Liver (tissue), 9 donors: Measurements from ENCODE around the gene C4A. TPM values are rescaled to one million over a fixed set of nuclear protein-coding genes. Genes with fewer than 3 reads are reported as not detected.
"Not testable (repeated sequence)": the region's sequence is repeated elsewhere in the genome, so short reads cannot be mapped to it uniquely, and the experiment has no call there.

ENCODE experiments used
- DNase-seq: peaks from one replicate; pipeline ENCODE4 v3.0.0-alpha.2; 2017; ENCODE audit warnings: low spot score
- H3K27ac ChIP-seq, 2 donors: one replicate each; pipeline ENCODE4 v1.7.0; 2013; ENCODE audit warnings: inconsistent platforms in 2 of 2, low read length in 2 of 2, control low read depth in 1 of 2, low read depth in 1 of 2, mild to moderate bottlenecking in 1 of 2
- H3K27me3 ChIP-seq, 4 donors: one replicate each; pipeline versions ENCODE4 v1.6.1 to v1.7.0; 2013; ENCODE audit warnings: low read length in 3 of 4, inconsistent platforms in 1 of 4, mild to moderate bottlenecking in 1 of 4, moderate library complexity in 1 of 4; ENCODE audit not compliant: control insufficient read depth in 4 of 4, insufficient read depth in 4 of 4
- H3K36me3 ChIP-seq, 4 donors: one replicate each; pipeline versions ENCODE4 v1.6.1 to v1.7.0; 2013; ENCODE audit warnings: low read length in 3 of 4, mild to moderate bottlenecking in 3 of 4, low read depth in 1 of 4, moderate library complexity in 1 of 4; ENCODE audit not compliant: control insufficient read depth in 4 of 4, insufficient read depth in 3 of 4
- H3K4me1 ChIP-seq, 4 donors: one replicate each; pipeline versions ENCODE4 v1.6.1 to v1.7.0; 2013; ENCODE audit warnings: low read length in 3 of 4, mild to moderate bottlenecking in 3 of 4, moderate library complexity in 1 of 4; ENCODE audit not compliant: control insufficient read depth in 4 of 4, insufficient read depth in 4 of 4
- H3K4me3 ChIP-seq, 3 donors: one replicate each; pipeline versions ENCODE4 v1.6.1 to v1.7.0; 2013; ENCODE audit warnings: low read length in 3 of 3, control low read depth in 1 of 3, low read depth in 1 of 3, mild to moderate bottlenecking in 1 of 3
- H3K9ac ChIP-seq, 2 donors: one replicate each; pipeline ENCODE4 v1.7.0; 2013; ENCODE audit warnings: low read length in 2 of 2, mild to moderate bottlenecking in 2 of 2, moderate library complexity in 2 of 2, control low read depth in 1 of 2, low read depth in 1 of 2
- H3K9me3 ChIP-seq, 4 donors: one replicate each; pipeline versions ENCODE4 v1.6.1 to v1.7.0; 2013; ENCODE audit warnings: low read length in 3 of 4; ENCODE audit not compliant: control insufficient read depth in 4 of 4
- WGBS: extraction: QIAGEN DNeasy Blood & Tissue Kit; methylation state at CpG from one replicate; pipeline ENCODE4 v1.1.7; 2013; 5-methylcytosine and 5-hydroxymethylcytosine counted together
- polyA plus RNA-seq, 2 donors: library from polyadenylated mRNA; stranded (reverse) in 1 of 2; unstranded in 1 of 2; fragments of 200-250 nt in 1 of 2; fragments of >200 nt in 1 of 2; fragmentation: Nextera tagmentation in 1 of 2; extraction: Ambion mirVana in 1 of 2; gene quantifications; one replicate each; pipeline versions ENCODE4 v1.2.1 to v1.2.3, GENCODE V29; 2013 to 2015
- total RNA-seq, 2 donors: library from RNA; depleted of rRNA; stranded (reverse); fragments of >200 nt; gene quantifications; one replicate each; pipeline ENCODE4 v1.2.3, GENCODE V29; 2014
- donor health status: healthy.
- donor health status: healthy.
- donor health status: healthy.
- donor health status: healthy.
- donor health status: healthy.

C4A gene
- total and polyA plus RNA-seq, 4 donors = 410 to 2,903 (median 1,534) TPM

DNA sequence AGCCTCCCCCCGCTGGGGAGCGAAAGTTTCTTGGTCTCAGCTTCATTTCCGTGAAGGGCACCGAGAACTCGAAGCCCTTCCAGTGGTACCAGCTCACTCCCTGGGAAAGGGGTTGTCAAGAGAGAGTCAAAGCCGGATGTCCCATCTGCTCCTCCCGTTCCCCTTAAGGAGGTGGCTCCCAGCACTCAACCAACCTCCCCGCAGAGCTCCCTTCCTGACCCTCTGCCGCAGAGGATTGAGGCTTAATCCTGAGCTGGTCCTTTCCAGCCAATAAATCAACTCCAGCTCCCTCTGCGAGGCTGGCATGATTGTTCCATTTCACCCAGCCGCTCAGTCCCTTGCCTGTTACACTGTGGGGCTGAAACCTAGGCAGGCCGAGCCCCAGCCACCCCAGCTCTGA is 26.8 kb downstream of the C4A start:
- not testable (repeated sequence) for DNase-seq, H3K27me3 ChIP-seq, H3K9me3 ChIP-seq, H3K9ac ChIP-seq, H3K36me3 ChIP-seq, H3K4me3 ChIP-seq, H3K4me1 ChIP-seq, H3K27ac ChIP-seq
- 74% methylated on average over 7 of the region's 12 CpGs for WGBS

DNA sequence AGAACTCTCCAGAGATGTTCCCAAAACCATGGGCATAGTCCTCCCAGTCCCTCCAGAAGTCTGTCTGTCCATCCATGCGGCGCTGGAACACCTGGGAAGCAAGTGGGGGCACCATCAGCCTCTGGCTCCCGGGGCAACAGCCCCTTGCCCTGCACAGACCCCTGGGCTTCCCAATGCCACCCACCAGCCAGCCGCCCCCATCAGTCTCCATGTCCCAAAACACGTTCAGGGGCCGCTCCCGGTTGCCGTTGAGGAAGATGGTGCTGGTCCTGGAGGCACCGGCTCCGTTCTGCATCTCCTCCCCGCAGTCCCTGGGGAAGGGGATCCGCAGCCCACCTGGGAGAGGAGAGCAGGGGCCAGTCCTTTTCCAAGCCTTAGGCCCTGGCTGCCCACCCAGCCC is 27.7 kb downstream of the C4A start:
- not testable (repeated sequence) for H3K9ac ChIP-seq, H3K36me3 ChIP-seq, H3K4me1 ChIP-seq, DNase-seq, H3K27me3 ChIP-seq, H3K4me3 ChIP-seq, H3K27ac ChIP-seq, H3K9me3 ChIP-seq
- 85% methylated on average over 10 of the region's 12 CpGs for WGBS

GRCh38 chr6:32010856-32011530 is 29.1 kb downstream of the C4A start:
- not testable (repeated sequence) for DNase-seq, H3K36me3 ChIP-seq, H3K27me3 ChIP-seq, H3K9me3 ChIP-seq, H3K4me1 ChIP-seq, H3K27ac ChIP-seq, H3K9ac ChIP-seq, H3K4me3 ChIP-seq
- 65% methylated on average over 17 of the region's 27 CpGs for WGBS

GRCh38 chr6:32012941-32013617 is 31.2 kb downstream of the C4A start:
- not testable (repeated sequence) for H3K9ac ChIP-seq, H3K9me3 ChIP-seq, H3K4me1 ChIP-seq, H3K36me3 ChIP-seq, H3K27me3 ChIP-seq, H3K4me3 ChIP-seq
- H3K27ac ChIP-seq = peak overlapping the region; percentile 36 to 54
- WGBS = 67% methylated on average over 17 of the region's 17 CpGs
- DNase-seq = peak; percentile 37

DNA sequence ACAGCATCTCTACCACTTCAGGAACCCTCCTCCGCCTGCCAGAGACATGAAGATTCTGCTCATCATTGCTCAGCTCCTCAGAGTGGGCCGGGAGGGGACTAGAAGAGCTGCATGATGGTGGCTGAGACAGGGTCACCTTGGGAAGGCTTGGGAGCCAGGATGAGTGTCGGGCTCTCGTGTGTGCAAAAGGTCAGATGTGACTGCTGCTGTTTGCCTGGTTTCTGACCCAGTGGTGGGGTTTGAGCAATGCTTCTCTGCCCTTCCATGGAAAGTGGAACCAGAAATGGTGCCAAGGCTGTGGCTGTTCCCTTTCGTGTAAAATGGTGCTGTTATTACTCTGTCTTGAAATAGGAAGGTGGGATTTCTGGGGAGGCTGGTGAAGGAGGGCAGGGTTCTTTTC is 31.9 kb downstream of the C4A start:
- not testable (repeated sequence) for H3K4me3 ChIP-seq, H3K4me1 ChIP-seq, DNase-seq, H3K9me3 ChIP-seq, H3K9ac ChIP-seq, H3K27ac ChIP-seq, H3K36me3 ChIP-seq, H3K27me3 ChIP-seq
- no CpG with 5 or more reads among the region's 5 CpGs for WGBS

- H3K36me3 ChIP-seq, H3K27ac ChIP-seq, H3K9ac ChIP-seq, H3K4me1 ChIP-seq, DNase-seq, H3K4me3 ChIP-seq, H3K9me3 ChIP-seq, H3K27me3 ChIP-seq: not testable (repeated sequence)
- no CpG with 5 or more reads among the region's 6 CpGs for WGBS
Observed at GRCh38 chr6:32014547-32014946, 32.7 kb downstream of the C4A start, which contains the start of gene C4B. Gene C4B (plus strand): TSS chr6:32014795. CDS start chr6:32014846, 51 bp downstream.

- H3K36me3 ChIP-seq, DNase-seq, H3K9ac ChIP-seq, H3K9me3 ChIP-seq, H3K27ac ChIP-seq, H3K4me3 ChIP-seq, H3K27me3 ChIP-seq, H3K4me1 ChIP-seq: not testable (repeated sequence)
- no CpG with 5 or more reads among the region's 10 CpGs for WGBS
Observed at GRCh38 chr6:32022100-32022499, 40.2 kb downstream of the C4A start.

DNA sequence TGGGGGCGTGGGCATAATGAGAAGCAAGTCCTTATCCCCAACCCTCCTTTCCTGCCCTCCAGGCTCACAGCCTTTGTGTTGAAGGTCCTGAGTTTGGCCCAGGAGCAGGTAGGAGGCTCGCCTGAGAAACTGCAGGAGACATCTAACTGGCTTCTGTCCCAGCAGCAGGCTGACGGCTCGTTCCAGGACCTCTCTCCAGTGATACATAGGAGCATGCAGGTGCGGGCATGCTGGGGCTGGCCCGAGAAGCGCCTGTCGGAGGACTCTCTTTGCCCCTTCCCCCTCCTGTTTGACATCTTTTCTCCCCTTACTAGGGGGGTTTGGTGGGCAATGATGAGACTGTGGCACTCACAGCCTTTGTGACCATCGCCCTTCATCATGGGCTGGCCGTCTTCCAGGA is 46.8 kb downstream of the C4A start:
- not testable (repeated sequence) for H3K4me3 ChIP-seq, H3K27me3 ChIP-seq, H3K27ac ChIP-seq, H3K4me1 ChIP-seq, H3K9me3 ChIP-seq, DNase-seq, H3K36me3 ChIP-seq, H3K9ac ChIP-seq
- 74% methylated on average over 7 of the region's 10 CpGs for WGBS
